Neutrophil (primary cell): ENCODE measurements around the gene HSBP1L1.

Source experiments
- H3K27ac ChIP-seq: fragments of 200-600 bp; sonication (generic); 2 replicates; pipeline ENCODE4 v1.5.1; 2016; ENCODE audit warnings: mild to moderate bottlenecking, moderate library complexity
- H3K27me3 ChIP-seq: fragments of 200-600 bp; sonication (generic); 2 replicates; pipeline ENCODE4 v1.6.0; 2016; ENCODE audit warnings: mild to moderate bottlenecking
- H3K36me3 ChIP-seq: fragments of 200-600 bp; sonication (generic); 2 replicates; pipeline ENCODE4 v1.5.1; 2017
- H3K4me1 ChIP-seq, 2 experiments: fragments of 200-600 bp in 1 of 2; sonication (generic) in 1 of 2; 1 replicate in 1 of 2; 2 replicates in 1 of 2; pipeline versions ENCODE4 v1.5.1 to v1.6.1; 2013 to 2016; ENCODE audit warnings: low read depth in 1 of 2, low read length in 1 of 2, mild to moderate bottlenecking in 1 of 2, moderate library complexity in 1 of 2; ENCODE audit not compliant: control insufficient read depth in 1 of 2, insufficient read depth in 1 of 2
- H3K4me3 ChIP-seq, 2 experiments: fragments of 200-600 bp in 1 of 2; sonication (generic) in 1 of 2; 1 replicate in 1 of 2; 2 replicates in 1 of 2; pipeline ENCODE4 v1.5.1; 2013 to 2016; ENCODE audit warnings: low read depth in 1 of 2, low read length in 1 of 2, mild to moderate bottlenecking in 1 of 2, moderate library complexity in 1 of 2
- H3K9me3 ChIP-seq: fragments of 200-600 bp; sonication (generic); 2 replicates; pipeline ENCODE4 v1.5.1; 2016
- CTCF ChIP-seq: fragments of 200-600 bp; sonication (generic); IDR thresholded peaks from 2 replicates; pipeline ENCODE4 v1.5.1; 2016; ENCODE audit warnings: antibody characterized with exemption

Gene HSBP1L1

DNA sequence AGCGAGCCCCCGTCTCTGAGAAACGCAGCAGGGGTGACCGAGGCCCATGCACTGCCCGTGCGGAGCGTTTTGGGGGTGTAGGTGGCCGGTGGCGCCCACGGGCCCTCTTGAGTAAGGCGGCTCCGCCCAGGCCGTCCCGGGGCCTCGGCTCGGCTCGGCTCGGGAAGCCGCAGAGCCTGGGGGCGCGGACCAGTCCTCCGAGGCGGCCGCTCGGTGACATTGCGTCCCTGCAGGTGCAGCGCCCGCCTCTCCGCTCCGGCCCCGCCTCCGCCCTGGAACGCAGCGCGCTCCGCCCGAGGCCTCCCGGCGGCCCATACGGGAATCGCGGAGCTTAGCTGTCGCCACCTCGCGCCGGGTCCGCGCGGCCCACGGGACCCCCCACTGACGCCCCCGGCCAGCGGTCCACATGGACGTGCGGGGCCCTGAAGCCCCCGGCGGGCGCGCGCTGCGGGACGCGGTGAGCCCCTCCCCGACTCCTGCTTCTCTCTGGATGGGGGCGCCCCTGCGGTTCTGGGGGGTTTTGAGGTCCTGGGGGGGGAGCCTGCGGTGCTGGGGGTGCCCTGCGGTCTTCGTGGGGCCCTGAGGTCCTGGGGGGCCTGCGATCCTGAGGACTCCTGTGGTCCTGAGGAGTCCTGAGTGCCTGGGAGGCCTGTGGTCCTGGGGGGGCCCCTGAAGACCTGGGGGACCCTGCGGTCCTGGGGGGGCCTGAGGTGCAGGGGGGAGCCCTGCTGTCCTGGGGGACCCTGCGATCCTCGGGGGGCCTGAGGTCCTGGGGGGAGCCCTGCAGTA, at the start of gene HSBP1L1:
Gene HSBP1L1 (plus strand): TSS at position 314 of the 789 bp plus-strand sequence. CDS start 93 bp downstream, at position 407.
- Histone ChIP-seq H3K27me3 (peaks cover 26% of the 10 kb centered on the region), H3K4me3 (peak within 1 kb of the TSS; percentile 52 to 59), H3K9me3 (no peaks in the 10 kb centered on the region), H3K27ac (no peak within 1 kb of the TSS), H3K4me1 (peaks cover 17 to 18% of the 10 kb centered on the region in 2 experiments), H3K36me3 (no peaks in the 10 kb centered on the region)
- peak; percentile 58 for TF ChIP-seq CTCF

GRCh38 chr18:79915161-79916127, 49.0 kb upstream of the HSBP1L1 start:
- Histone ChIP-seq H3K27me3 (no peaks in the 10 kb centered on the region), H3K4me3 (no peak overlapping the region), H3K9me3 (peaks cover 21% of the 10 kb centered on the region), H3K4me1 (no peaks in the 10 kb centered on the region), H3K27ac (no peak overlapping the region), H3K36me3 (peaks cover 57% of the 10 kb centered on the region)
- TF ChIP-seq CTCF: no peak

DNA sequence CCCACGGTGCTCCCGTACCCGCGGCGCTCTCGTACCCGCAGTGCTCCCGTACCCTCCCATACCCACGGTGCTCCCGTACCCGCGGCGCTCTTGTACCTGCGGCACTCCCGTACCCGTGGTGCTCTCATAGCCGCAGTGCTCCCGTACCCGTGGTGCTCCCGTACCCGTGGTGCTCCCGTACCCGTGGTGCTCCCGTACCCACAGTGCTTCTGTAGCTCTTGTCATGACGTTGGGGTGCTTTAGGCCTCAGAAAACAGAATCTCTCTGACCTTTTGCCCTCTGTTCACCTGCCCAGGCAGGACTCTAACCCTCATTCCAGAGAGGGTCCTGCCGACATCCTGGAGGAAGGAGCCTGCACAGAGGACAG, 48.3 kb upstream of the HSBP1L1 start:
- TF ChIP-seq CTCF: no peak
- Histone ChIP-seq H3K27ac (no peak overlapping the region), H3K36me3 (peaks cover 57% of the 10 kb centered on the region), H3K4me1 (no peaks in the 10 kb centered on the region), H3K27me3 (no peaks in the 10 kb centered on the region), H3K4me3 (no peak overlapping the region), H3K9me3 (peaks cover 21% of the 10 kb centered on the region)

GRCh38 chr18:79916546-79917168, 47.8 kb upstream of the HSBP1L1 start:
- no peaks in the 10 kb centered on the region for H3K4me1 ChIP-seq
- H3K9me3 ChIP-seq: peaks cover 21% of the 10 kb centered on the region
- H3K27ac ChIP-seq: no peak overlapping the region
- no peak overlapping the region for H3K4me3 ChIP-seq
- H3K36me3 ChIP-seq: peaks cover 57% of the 10 kb centered on the region
- H3K27me3 ChIP-seq: no peaks in the 10 kb centered on the region
- TF ChIP-seq CTCF: no peak

- Histone ChIP-seq H3K9me3 (peaks cover 21% of the 10 kb centered on the region), H3K4me3 (no peak overlapping the region), H3K4me1 (no peaks in the 10 kb centered on the region), H3K27me3 (no peaks in the 10 kb centered on the region), H3K36me3 (peaks cover 56% of the 10 kb centered on the region), H3K27ac (no peak overlapping the region)
- TF ChIP-seq CTCF: no peak
Observed at GRCh38 chr18:79917169-79917852, 47.1 kb upstream of the HSBP1L1 start.
